ENCODE results near the gene TOGARAM2.
"Not testable (repeated sequence)": the region's sequence is repeated elsewhere in the genome, so short reads cannot be mapped to it uniquely, and the experiment has no call there.

Gene TOGARAM2

DNA sequence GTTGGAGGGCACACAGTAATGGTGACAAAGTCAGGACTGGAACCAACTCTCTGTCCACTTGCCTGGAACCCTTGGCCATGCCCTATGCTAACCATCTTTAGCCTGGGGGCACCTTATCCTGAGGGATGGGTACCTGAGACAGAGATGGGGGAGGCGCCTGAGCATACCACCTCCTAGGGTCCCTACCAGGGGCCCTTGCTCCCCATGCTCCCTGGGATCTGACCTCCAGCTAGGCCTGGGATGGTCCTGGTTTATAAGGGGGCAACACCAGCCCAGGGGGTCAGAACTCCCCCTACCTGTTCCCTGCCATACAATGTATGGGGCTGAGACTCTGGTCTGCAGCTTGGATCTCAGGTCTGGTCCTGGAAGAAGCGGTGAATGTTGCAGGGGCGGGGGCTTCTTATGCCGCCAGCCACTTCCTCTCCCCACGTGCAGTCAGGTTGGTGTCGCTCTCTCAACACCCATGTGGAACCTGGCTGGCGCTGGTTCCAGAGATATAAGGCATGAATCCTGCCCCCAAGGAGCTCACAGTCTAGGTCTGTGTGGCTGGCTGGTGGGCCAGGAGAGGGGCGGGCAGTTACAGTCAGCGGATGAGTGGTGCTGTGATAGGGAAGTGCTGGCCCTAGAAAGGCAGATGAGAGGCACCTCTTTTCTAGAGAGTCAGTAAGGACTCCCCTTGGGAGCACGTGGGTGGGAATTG, 3.8 kb upstream of the TOGARAM2 start:
- DNase-seq (ENCODE audit: low spot score), result no peak
- TF ChIP-seq, protein P1, sequence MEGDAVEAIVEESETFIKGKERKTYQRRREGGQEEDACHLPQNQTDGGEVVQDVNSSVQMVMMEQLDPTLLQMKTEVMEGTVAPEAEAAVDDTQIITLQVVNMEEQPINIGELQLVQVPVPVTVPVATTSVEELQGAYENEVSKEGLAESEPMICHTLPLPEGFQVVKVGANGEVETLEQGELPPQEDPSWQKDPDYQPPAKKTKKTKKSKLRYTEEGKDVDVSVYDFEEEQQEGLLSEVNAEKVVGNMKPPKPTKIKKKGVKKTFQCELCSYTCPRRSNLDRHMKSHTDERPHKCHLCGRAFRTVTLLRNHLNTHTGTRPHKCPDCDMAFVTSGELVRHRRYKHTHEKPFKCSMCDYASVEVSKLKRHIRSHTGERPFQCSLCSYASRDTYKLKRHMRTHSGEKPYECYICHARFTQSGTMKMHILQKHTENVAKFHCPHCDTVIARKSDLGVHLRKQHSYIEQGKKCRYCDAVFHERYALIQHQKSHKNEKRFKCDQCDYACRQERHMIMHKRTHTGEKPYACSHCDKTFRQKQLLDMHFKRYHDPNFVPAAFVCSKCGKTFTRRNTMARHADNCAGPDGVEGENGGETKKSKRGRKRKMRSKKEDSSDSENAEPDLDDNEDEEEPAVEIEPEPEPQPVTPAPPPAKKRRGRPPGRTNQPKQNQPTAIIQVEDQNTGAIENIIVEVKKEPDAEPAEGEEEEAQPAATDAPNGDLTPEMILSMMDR (IDR thresholded peaks at IDR 0.05; ENCODE audit: extremely low read depth, missing control alignments), result no peak

DNA sequence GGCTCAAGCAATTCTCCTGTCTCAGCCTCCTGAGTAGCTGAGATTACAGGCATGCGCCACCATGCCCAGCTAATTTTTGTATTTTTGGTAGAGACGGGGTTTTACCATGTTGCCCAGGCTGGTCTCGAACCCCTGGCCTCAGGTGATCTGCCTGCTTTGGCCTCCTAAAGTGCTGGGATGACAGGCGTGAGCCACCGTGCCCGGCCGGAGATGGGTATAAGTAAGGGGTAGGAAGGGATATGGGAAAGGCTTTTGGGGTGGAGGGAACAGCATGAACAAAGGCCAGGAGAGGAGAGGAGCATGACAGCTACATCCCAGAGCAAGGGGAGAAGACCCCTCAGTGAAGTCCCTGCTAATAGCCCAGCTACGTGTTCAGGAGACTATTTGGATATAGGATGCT, 3.1 kb upstream of the TOGARAM2 start:
- DNase-seq (ENCODE audit: low spot score), result not testable (repeated sequence)

DNA sequence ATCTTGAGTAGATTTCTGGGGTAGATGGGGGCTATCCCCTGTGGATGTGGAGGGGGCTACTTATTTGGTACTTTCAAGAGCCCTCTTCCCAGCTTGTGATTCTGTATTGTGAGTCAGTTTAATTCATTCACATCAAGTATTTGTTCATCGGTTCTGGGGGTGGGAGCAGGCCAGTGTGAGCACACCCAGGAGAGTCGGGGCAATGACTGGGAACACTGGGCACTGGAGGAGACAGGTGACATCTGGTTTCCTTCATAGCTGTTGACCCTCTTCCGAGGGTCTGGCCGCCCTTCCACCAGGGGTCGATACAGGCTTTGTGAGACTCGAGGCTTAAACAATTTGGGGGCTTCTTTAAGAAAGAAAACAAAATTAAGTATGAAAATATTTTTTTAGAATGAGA, 2.5 kb upstream of the TOGARAM2 start:
- no peak for DNase-seq (ENCODE audit: low spot score)
- TF ChIP-seq, protein P1 (IDR thresholded peaks at IDR 0.05; ENCODE audit: extremely low read depth, missing control alignments), result no peak

DNA sequence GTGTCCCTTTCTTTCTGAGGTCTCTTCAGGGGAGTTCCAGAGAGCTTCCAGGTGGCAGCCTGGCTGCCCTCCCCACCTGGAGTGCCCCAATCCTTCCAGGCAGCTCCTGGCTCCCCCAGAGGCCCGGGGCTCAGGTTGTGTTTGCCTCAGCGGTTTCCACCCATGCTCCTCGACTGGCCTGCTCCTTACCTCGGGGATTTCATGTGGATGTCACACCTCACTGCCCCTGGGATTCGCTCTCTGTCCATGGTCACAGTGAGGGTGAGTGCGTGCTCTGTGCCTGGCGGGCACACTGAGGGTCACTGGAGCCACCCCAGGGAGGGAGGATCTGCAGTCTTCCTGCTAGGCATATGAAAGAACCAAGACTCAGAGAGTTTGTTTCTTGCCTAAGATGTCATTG, 2.1 kb upstream of the TOGARAM2 start:
- TF ChIP-seq, protein P1 (IDR thresholded peaks at IDR 0.05; ENCODE audit: extremely low read depth, missing control alignments), result no peak
- no peak for DNase-seq (ENCODE audit: low spot score)

DNA sequence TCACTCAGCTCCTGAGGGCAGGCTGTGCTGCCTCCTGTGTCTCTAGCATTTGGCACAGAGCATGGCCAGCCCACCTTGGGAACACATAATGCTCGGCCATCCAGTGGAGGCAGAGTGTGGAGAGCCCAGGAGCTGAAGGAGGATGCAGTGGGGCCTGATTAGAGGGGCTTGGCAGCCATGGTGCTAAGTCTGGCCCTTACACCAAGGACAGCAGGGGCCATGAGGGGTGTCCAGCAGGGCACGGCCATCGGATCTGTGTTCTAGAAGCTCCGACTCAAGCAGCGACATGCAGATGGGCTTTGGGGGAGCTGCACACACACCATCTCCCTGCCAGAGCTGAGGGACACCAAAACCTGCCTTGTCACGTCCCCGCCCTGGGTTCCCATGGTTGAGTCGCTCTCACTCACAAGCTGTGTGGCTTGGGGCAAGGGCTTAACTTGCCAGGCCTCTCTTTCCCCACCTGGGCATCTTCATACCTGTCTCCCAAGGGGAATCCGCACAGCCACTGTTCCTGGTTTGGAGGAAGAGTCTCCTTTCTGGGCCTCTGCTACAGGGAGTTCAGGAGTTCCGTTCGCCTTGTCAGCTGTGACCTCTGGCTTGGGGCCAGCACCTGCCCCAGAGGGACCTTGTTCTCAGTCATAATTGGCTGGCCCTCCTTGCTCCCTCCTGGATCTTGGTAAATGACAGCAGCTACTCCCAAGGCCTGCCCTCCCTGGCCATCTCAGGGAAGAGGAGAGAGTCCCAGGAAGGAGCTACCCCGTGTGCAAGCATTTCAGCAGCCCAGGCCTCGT, 1.3 kb upstream of the TOGARAM2 start:
- TF ChIP-seq, protein P1 (IDR thresholded peaks at IDR 0.05; ENCODE audit: extremely low read depth, missing control alignments), result no peak
- no peak for DNase-seq (ENCODE audit: low spot score)

DNA sequence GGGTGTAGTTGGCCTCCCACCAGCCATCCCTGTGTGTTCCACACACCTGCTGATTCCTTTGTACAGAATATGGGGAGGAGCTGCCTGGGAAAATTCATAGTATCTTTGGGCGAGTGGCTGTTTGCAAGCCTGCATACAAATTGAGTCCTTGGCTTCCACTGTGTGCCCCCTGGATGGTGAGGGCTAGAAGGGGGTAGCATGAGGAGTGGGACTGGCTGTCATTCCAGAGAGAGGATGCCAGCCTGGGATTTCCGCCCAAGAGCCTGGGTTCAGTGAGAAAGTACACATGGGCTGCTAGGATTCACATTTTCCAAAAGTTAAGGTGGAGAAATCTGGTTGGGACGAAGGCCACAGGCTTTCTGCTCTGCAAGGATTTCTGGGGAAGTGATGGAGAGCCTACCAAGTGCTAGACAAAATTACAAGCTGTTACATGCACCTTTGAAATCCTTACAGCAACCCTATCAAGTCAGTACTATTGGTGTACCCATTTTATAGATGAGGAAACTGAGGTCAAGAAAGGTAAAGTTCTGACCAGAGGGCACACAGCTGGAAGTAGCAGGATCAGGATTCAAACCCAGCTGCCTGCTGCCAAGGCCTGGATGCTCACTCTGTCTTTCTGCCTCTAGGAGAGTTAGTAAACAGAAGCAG, 606 bp upstream of the TOGARAM2 start:
- TF ChIP-seq, protein P1 (IDR thresholded peaks at IDR 0.05; ENCODE audit: extremely low read depth, missing control alignments), result no peak
- DNase-seq (ENCODE audit: low spot score), result no peak

DNA sequence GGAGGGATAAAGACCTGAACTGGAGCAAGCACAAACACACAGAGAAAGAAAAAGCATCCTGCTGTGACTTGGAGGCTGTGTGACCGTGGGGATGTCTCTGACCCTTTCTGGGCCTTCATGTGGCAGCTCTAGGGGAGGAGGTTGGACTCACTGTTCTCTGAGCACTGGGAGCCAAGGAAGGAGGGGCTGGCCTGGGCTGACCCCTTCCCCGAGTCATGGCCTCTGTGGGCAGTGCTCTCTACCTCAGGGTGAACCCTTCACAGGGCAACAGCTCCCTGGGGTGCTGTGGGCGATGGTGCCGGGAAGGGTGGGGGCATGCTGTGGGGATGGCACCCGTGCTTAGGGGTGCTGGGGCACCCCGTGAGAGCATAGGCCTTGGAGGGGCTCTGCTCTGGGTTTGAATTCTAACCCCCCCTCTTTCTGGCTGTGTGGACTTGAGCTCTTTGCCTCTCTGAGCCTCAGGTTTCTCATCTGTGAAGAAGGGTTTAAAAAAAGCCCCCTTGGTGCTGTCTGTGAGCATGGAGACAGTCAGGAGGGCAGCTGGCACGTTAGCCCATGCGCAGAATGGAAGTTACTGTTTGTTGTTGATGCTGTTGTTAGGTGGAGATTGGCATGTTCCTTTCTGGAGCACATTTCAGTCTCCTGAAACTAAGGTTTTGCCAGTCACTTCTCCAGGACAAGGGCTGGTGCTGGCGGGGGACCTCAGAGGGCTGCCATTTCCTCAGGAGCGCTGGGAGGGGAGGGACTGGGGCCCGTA, 700 bp downstream of the TOGARAM2 start:
- no peak for DNase-seq (ENCODE audit: low spot score)
- TF ChIP-seq, protein P1 (IDR thresholded peaks at IDR 0.05; ENCODE audit: extremely low read depth, missing control alignments), result no peak

All from GM20000 (cell line).